IPS DF 6.9 (cell line): Measurements from ENCODE around the gene SOX18.

ENCODE experiments used
- DNase-seq: peaks from one replicate; pipeline ENCODE4 v3.0.0-alpha.2; 2013; ENCODE audit warnings: low read depth, low spot score
- H3K27ac ChIP-seq: one replicate; pipeline ENCODE4 v1.5.1; 2013; ENCODE audit warnings: low read length, control low read depth
- H3K27me3 ChIP-seq: 2 replicates; pipeline ENCODE4 v1.6.1; 2013; ENCODE audit warnings: mild to moderate bottlenecking, low read length; ENCODE audit not compliant: control insufficient read depth, insufficient read depth
- H3K36me3 ChIP-seq: 2 replicates; pipeline ENCODE4 v1.6.1; 2013; ENCODE audit warnings: low read length; ENCODE audit not compliant: control insufficient read depth, insufficient read depth
- H3K4me1 ChIP-seq: 2 replicates; pipeline ENCODE4 v1.6.1; 2013; ENCODE audit warnings: low read length; ENCODE audit not compliant: control insufficient read depth, insufficient read depth
- H3K4me3 ChIP-seq: 2 replicates; pipeline ENCODE4 v1.5.1; 2013; ENCODE audit warnings: mild to moderate bottlenecking, low read length
- H3K9me3 ChIP-seq: 2 replicates; pipeline ENCODE4 v1.6.1; 2013; ENCODE audit warnings: low read length, inconsistent platforms; ENCODE audit not compliant: control insufficient read depth, insufficient read depth
- WGBS: extraction: QIAGEN DNeasy Blood & Tissue Kit; methylation state at CpG from one replicate; pipeline ENCODE4 v1.1.7; 2013; ENCODE audit warnings: mixed read lengths, missing lambda C conversion rate; ENCODE audit not compliant: insufficient read length, insufficient coverage; 5-methylcytosine and 5-hydroxymethylcytosine counted together

SOX18 gene

DNA sequence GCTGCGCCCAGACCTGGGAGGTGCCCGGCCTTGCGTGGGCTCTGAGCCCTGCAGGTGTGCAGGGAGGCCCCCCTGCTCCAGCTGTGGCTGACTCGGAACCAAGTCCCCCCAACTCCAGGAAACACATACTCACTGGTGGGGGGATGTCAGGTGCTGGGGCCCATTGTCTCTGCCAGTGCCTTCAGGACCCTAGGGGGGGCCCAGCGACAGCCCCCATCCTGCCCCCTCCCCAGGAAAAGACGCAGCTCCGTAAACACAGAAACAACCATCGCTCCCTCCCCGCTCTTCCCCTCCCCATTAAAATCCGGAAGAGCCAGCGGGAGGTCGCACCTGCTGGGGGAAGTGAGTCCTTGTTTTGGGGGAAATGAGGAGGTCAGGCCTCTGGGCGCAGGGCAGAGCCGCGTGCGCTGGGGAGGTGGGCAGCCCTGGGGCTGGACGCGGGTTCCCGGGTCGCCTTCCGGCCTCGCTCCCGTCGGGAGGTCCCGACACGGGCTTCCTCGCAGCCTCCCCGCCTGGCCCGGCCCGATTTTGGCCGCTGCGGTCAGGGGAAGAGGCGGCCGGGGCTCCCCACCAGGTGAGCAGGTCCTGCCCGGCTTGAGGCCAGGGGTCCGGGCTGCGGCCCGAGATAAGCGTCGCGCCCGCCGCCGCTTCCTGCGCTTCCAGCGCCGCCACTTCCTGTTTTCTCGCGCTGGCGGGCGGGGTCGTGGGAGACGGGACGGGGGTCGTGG lies 7.2 kb downstream of the SOX18 start:
- no peaks in the 10 kb centered on the region for H3K9me3 ChIP-seq
- no peaks in the 10 kb centered on the region for H3K36me3 ChIP-seq
- H3K4me1 ChIP-seq: peaks cover 11% of the 10 kb centered on the region
- H3K27me3 ChIP-seq: peaks cover 14% of the 10 kb centered on the region
- DNase-seq: no peak
- H3K4me3 ChIP-seq: peak overlapping the region; percentile 48; the same call in 1 of the 2 replicates
- no CpG with 5 or more reads among the region's 55 CpGs for WGBS
- no peak overlapping the region for H3K27ac ChIP-seq

DNA sequence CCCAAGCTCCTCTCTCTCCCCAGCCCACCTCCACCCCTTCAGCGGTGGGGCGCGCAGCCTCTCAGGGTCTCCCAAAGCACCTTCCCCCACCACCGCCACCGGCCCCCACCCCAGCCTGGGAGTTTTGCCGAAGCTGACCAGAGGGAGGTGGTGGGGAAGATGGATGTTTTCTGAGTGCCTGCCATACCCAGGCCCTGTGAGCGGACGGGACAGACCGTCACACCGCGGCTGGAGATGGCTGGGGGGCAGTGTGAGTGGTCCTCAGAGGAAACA lies 7.7 kb downstream of the SOX18 start:
- no peak for DNase-seq
- no CpG with 5 or more reads among the region's 11 CpGs for WGBS
- H3K9me3 ChIP-seq: no peaks in the 10 kb centered on the region
- H3K27ac ChIP-seq: no peak overlapping the region
- peaks cover 13% of the 10 kb centered on the region for H3K4me1 ChIP-seq
- no peak overlapping the region for H3K4me3 ChIP-seq
- no peaks in the 10 kb centered on the region for H3K36me3 ChIP-seq
- peaks cover 9% of the 10 kb centered on the region; the same call in 1 of the 2 replicates for H3K27me3 ChIP-seq

DNA sequence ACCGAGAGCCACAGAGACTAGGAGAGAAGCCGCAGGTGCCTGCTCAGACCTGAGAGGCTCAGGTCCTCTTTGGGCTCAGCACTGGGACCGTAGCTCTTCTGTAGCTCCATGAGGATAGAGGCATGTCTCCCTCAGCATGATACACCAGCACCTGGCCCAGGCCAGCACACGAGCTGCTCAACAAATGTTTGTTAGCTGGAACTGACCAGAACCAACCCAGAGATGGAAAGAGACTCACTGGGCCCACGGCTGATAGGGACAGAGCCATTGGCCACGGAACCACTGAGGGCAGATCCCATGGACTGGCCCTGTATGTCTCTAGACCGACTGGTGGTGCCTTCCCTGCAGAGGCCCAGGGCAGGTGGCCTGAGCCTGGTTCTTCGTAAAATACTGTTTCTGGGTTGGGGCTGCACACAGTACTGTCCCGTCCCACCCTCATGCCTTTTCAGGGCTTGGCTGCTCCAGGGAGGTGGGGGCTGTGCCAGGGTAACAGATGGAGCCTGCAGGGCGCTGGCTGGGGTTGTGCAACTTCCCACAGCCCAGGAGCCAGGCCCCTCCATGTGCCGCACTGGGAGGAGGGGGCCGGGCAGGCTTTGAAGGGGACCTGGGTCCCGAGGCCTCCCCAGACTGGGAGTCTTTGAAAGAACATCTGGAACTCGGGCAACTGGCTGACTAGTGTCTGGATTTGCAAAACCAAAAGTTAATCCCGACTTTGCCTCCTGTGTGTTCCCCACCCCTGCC lies 8.2 kb downstream of the SOX18 start:
- Histone ChIP-seq H3K4me3 (no peak overlapping the region), H3K4me1 (peaks cover 18% of the 10 kb centered on the region), H3K9me3 (no peaks in the 10 kb centered on the region), H3K27me3 (peaks cover 8% of the 10 kb centered on the region; the same call in 1 of the 2 replicates), H3K27ac (no peak overlapping the region), H3K36me3 (no peaks in the 10 kb centered on the region)
- no CpG with 5 or more reads among the region's 15 CpGs for WGBS
- no peak for DNase-seq

DNA sequence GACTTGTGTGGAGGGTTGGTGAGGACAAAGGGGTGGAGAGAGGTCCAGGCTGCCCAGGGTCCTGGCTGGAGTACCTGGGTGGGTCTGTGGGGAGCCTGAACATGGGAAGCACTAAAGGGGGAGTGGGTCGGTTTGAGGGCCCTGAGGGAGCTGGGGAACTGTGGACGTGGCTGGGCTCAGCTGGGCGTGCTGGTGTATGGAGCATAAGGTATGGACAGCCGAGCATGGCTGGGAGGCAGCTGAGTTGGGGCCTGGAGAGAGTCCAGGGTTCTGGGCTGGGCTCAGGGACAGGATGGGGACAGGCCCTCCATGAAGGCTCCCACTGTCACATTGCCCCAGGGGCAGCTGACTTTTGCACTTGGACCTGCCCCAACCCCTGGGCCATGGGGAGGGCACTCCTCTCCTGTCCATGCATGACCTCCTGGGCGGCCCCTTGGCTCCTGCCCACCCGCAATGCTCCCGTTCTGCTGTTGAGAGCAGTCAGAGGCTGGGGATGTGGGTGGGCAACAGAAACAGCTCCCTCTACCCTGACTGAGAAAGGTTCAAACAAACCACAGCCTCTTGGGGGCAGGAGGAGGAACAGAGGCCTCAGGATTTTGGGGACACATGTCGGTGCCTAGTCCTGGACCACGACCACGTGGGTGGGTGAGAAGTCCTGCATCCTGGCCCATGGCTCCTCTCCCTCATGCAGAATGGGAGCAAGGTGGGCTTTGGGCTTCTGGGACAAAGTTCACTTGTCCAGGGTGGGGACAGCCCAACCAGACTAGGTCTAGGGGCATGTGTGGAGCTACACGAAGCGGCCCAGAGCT lies 9.0 kb downstream of the SOX18 start:
- no CpG with 5 or more reads among the region's 12 CpGs for WGBS
- Histone ChIP-seq H3K27me3 (peaks cover 8% of the 10 kb centered on the region; the same call in 1 of the 2 replicates), H3K4me3 (no peak overlapping the region), H3K27ac (no peak overlapping the region), H3K9me3 (no peaks in the 10 kb centered on the region), H3K36me3 (no peaks in the 10 kb centered on the region), H3K4me1 (peaks cover 22% of the 10 kb centered on the region)
- no peak for DNase-seq

DNA sequence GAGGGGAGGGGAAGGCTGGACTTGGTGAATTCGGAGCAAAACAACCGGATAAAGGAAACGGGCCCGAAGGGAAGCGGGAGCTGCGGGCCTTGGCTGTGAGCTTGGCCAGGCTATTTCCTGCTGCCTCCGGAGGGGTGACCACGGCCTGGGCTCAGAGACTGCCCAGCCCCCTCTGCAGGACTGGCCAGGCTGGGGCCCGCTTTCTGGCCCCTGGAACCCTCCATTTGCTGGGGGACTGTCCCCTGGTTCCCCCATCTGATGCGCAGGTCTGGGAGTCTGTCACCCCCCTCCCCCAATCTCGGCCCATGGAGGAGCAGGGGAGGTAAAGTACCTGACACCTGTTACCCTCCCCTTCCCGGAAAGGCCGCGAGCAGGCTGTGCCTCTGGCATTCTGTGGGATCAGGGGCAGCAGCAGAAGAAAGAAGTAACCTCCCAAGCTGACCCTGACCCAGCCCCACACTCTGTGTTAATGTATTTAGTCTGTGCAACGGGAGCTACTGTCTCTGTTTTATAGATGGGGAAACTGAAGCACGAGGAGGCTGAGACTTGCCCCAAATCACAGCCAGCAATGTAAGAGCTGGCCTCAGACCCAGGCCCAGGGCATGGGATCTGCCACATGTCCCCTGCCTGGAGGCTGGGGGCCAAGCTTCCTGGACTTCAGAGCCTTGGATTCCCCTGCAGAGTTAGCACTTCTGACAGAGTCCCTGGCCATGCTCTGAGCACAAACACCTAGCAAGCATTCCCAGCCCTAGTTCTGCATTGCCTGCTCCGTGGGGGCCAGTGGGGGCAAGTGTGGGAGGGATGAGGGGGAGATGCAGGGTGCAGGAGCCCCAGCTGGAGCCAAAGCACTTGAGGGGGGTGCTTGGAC lies 9.9 kb downstream of the SOX18 start:
- H3K27me3 ChIP-seq: peaks cover 8% of the 10 kb centered on the region; the same call in 1 of the 2 replicates
- no CpG with 5 or more reads among the region's 17 CpGs for WGBS
- DNase-seq: no peak
- no peaks in the 10 kb centered on the region for H3K9me3 ChIP-seq
- H3K27ac ChIP-seq: no peak overlapping the region
- H3K4me3 ChIP-seq: peak overlapping the region; percentile 68; the same call in 1 of the 2 replicates
- H3K4me1 ChIP-seq: peaks cover 16% of the 10 kb centered on the region
- no peaks in the 10 kb centered on the region for H3K36me3 ChIP-seq

DNA sequence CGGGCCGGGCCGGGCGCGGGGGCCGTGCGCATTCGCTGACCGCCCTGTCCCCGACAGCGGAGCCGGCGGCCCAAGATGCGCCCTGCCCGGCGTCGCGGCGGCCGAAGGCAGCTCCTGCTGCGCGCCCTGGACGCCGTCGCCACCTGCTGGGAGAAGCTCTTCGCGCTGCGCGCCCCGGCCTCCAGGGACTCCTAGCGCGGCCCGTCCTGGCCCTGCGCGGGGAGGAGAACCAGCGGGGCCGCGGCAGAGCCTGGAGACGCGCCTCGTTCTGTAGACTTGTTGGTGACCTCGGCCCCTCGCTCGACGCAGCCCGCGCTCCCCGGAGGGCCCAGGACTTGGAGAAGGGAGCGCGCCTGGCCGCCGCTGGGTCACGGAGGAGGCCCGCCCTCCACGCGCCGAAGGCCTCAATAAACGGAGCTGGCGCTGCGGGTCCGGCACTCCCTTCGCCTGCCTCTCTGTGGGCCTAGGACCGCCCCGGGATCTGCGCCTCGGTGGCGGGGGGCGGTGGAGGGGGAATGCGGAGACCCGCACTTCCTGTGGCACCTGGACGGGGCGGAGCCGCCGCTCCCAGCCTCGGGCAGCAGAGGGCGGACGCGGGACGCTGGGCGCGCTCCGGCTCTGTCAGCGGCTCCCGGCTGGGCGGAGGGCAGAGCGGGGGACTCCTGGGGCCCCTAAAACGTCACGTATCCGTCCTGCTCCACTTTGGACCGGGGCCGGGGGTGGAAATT lies 10.7 kb downstream of the SOX18 start:
- Histone ChIP-seq H3K4me3 (peak overlapping the region; percentile 68), H3K9me3 (no peaks in the 10 kb centered on the region), H3K4me1 (peaks cover 16% of the 10 kb centered on the region), H3K27me3 (peaks cover 8% of the 10 kb centered on the region; the same call in 1 of the 2 replicates), H3K27ac (no peak overlapping the region), H3K36me3 (0 out of 2 replicates have a peak, but pooled peaks cover 2% of the 10 kb centered on the region)
- no CpG with 5 or more reads among the region's 91 CpGs for WGBS
- DNase-seq: no peak

DNA sequence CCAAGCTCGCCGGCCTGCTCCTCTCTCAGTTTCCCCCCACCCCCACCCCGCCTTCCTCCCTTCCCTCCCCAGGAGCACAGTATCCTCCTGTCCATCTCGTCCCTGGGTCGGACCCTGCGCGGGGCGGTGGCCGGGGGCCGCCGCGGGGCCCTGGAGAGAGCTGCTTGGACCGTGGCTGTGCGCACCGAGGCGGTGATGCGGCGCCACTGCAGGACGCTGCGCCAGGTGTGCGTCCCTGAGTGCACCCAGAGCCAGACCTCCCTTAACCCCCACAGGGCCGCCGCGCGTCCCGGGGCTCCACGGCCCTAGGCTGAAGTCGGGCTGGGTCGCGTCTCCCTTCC lies 11.2 kb downstream of the SOX18 start:
- no CpG with 5 or more reads among the region's 30 CpGs for WGBS
- H3K27me3 ChIP-seq: peaks cover 8% of the 10 kb centered on the region; the same call in 1 of the 2 replicates
- no peak overlapping the region for H3K27ac ChIP-seq
- H3K36me3 ChIP-seq: 0 out of 2 replicates have a peak, but pooled peaks cover 2% of the 10 kb centered on the region
- H3K4me1 ChIP-seq: peaks cover 16% of the 10 kb centered on the region
- no peaks in the 10 kb centered on the region for H3K9me3 ChIP-seq
- peak overlapping the region; percentile 68; the same call in 1 of the 2 replicates for H3K4me3 ChIP-seq
- no peak for DNase-seq

DNA sequence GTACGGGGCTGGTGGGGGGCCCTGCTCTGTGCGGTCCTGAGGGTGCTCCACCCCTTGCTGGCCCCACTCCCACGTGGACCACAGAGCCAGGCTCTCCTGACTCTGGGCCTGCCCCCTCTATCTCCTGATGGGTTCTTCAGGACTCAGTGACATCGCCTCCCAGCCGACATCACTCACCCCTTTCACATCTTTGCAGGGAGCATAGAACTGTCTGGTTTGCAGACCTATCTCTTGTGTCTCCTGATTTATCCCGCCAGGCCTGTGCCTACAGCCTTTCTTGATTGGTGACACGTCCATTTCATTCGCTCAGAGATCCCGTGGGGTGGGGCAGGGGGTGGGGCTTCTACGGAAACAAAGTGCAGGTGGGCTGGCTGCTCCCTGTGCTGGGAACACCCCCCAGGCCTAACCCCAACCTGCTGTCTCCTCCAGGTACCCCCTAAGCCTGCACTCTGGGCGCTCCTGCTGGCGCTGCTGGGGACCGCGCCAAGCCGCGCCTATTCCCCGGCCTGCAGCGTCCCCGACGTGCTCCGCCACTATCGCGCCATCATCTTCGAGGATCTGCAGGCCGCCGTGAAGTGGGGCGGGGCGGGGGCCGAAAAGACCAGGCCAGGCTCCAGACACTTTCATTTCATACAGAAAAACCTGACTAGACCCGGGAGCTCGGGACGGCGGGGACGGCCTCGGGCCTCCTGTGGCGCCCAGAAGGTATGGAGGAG lies 11.8 kb downstream of the SOX18 start:
- H3K4me3 ChIP-seq: peak overlapping the region; percentile 68; the same call in 1 of the 2 replicates
- peaks cover 16% of the 10 kb centered on the region for H3K4me1 ChIP-seq
- H3K9me3 ChIP-seq: no peaks in the 10 kb centered on the region
- no CpG with 5 or more reads among the region's 36 CpGs for WGBS
- H3K36me3 ChIP-seq: peaks cover 2% of the 10 kb centered on the region; the same call in 1 of the 2 replicates
- H3K27ac ChIP-seq: no peak overlapping the region
- DNase-seq: no peak
- peaks cover 8% of the 10 kb centered on the region; the same call in 1 of the 2 replicates for H3K27me3 ChIP-seq

DNA sequence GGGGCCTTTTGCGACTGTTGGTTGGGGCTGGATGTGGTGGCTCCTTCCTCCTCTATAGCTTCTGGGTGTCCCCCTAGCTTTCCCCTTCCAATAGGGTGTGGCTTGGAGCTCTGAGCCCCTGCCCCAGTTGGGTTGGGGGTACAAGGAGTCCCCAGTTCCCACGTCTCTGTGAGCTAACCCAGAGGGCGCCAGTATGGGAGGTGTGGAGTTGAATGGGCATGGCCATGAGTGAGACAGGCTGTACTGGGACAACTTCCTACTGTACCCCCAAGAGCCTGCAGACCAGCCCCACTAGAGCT lies 12.3 kb downstream of the SOX18 start:
- DNase-seq: no peak
- peaks cover 8% of the 10 kb centered on the region; the same call in 1 of the 2 replicates for H3K27me3 ChIP-seq

More for the DNA sequence above, 12.3 kb downstream of the SOX18 start:
- H3K27ac ChIP-seq: no peak overlapping the region
- H3K4me1 ChIP-seq: peaks cover 16% of the 10 kb centered on the region
- no CpG with 5 or more reads among the region's 3 CpGs for WGBS
- no peaks in the 10 kb centered on the region for H3K9me3 ChIP-seq
- peaks cover 5% of the 10 kb centered on the region; the same call in 1 of the 2 replicates for H3K36me3 ChIP-seq
- no peak overlapping the region for H3K4me3 ChIP-seq
